Brain microvascular endothelial cell (primary cell): ENCODE data around the gene DENND1C.
"Not testable (repeated sequence)": the region's sequence is repeated elsewhere in the genome, so short reads cannot be mapped to it uniquely, and the experiment has no call there.

Experiments
- DNase-seq: peaks from one replicate; pipeline ENCODE4 v3.0.0-alpha.2; 2020
- H3K27ac ChIP-seq: fragments of 250-450 bp; sonication (Bioruptor Pico); 2 replicates; pipeline ENCODE4 v1.5.1; 2020; ENCODE audit warnings: mild to moderate bottlenecking, moderate library complexity
- H3K27me3 ChIP-seq: fragments of 250-450 bp; sonication (Bioruptor Pico); replicated peaks from 2 replicates; pipeline ENCODE4 v1.5.1; 2020; ENCODE audit warnings: mild to moderate bottlenecking
- H3K36me3 ChIP-seq: fragments of 250-450 bp; sonication (Bioruptor Pico); replicated peaks from 2 replicates; pipeline ENCODE4 v1.5.1; 2020; ENCODE audit warnings: mild to moderate bottlenecking
- H3K4me3 ChIP-seq: 2 replicates; pipeline ENCODE4 v1.5.1; 2011; ENCODE audit warnings: low read depth, mild to moderate bottlenecking, control low read depth, low read length, moderate library complexity
- CTCF ChIP-seq: IDR thresholded peaks from 2 replicates; pipeline ENCODE4 v1.5.1; 2011; ENCODE audit warnings: low read depth, mild to moderate bottlenecking, moderate library complexity, low read length, control low read depth, inconsistent platforms; ENCODE audit errors: missing control alignments
- in situ Hi-C: cut with HindIII; loops from 2 replicates; pipeline ENCODE4 v1.10.0; 2017; ENCODE audit warnings: low sequenced_read_pairs, low pct_ligation_motif_present

Gene DENND1C

GRCh38 chr19:6433663-6434062 lies 47.9 kb downstream of the DENND1C start, which contains the start of gene SLC25A41:
Gene SLC25A41, minus strand, starts transcription at chr19:6433763. Its CDS starts 70 bp downstream, at chr19:6433693.
- in situ Hi-C loops, result no loop called here
- no peaks in the 10 kb centered on the region for H3K36me3 ChIP-seq

GRCh38 chr19:6433165-6433564 lies 48.4 kb downstream of the DENND1C start:
- no peak for TF ChIP-seq CTCF
- in situ Hi-C loops, result no loop called here
- H3K27me3 ChIP-seq, result no peaks in the 10 kb centered on the region
- H3K36me3 ChIP-seq, result no peaks in the 10 kb centered on the region
- H3K27ac ChIP-seq, result no peak overlapping the region
- DNase-seq, result no peak
- no peak overlapping the region for H3K4me3 ChIP-seq

More at GRCh38 chr19:6433663-6434062, 47.9 kb downstream of the DENND1C start, which contains the start of gene SLC25A41:
- no peak for DNase-seq
- Histone ChIP-seq H3K27ac (no peak within 1 kb of the TSS), H3K27me3 (no peaks in the 10 kb centered on the region), H3K4me3 (no peak within 1 kb of the TSS)
- TF ChIP-seq CTCF, result no peak

- H3K4me3 ChIP-seq, result no peak overlapping the region
- H3K36me3 ChIP-seq, result no peaks in the 10 kb centered on the region
- H3K27me3 ChIP-seq, result no peaks in the 10 kb centered on the region
- in situ Hi-C loops, result no loop called here
- DNase-seq, result no peak
- no peak for TF ChIP-seq CTCF
- H3K27ac ChIP-seq, result no peak overlapping the region
These were observed 49.7 kb downstream of the DENND1C start for GRCh38 chr19:6431891-6432290.

- no peaks in the 10 kb centered on the region for H3K36me3 ChIP-seq
- no peak overlapping the region for H3K4me3 ChIP-seq
- no peak for TF ChIP-seq CTCF
- in situ Hi-C loops, result no loop called here
- no peaks in the 10 kb centered on the region for H3K27me3 ChIP-seq
- H3K27ac ChIP-seq, result no peak overlapping the region
- no peak for DNase-seq
These were observed 52.0 kb downstream of the DENND1C start for GRCh38 chr19:6429419-6430221.

- in situ Hi-C loops, H3K27me3 ChIP-seq, H3K4me3 ChIP-seq: not testable (repeated sequence)
These were observed 52.7 kb downstream of the DENND1C start for GRCh38 chr19:6428692-6429418.

GRCh38 chr19:6427131-6427530 lies 54.5 kb downstream of the DENND1C start:
- Histone ChIP-seq H3K4me3 (no peak overlapping the region), H3K36me3 (peaks cover under 1% of the 10 kb centered on the region), H3K27me3 (no peaks in the 10 kb centered on the region), H3K27ac (no peak overlapping the region)
- no peak for TF ChIP-seq CTCF
- DNase-seq, result no peak
- in situ Hi-C loops, result no loop called here

More at GRCh38 chr19:6428692-6429418, 52.7 kb downstream of the DENND1C start:
- not testable (repeated sequence) for H3K36me3 ChIP-seq, DNase-seq, H3K27ac ChIP-seq
